ENCODE measurements around the gene ZFAND3. TPM values are rescaled to one million over a fixed set of nuclear protein-coding genes. Genes with fewer than 3 reads are reported as not detected.

The ZFAND3 gene
- total RNA-seq, 2 experiments from 2014 or later = 8.3 to 33.8 TPM

GRCh38 chr6:38149531-38149930 is 330.0 kb downstream of the ZFAND3 start:
- POLR2A ChIA-PET = interaction anchor here (0.7 kb wide), 1 partner anchor 484 kb away, joined by 4 read pairs; no protein-coding TSS in a partner anchor
- intact Hi-C loops (cut with micrococcal nuclease; ENCODE audit: unreplicated experiment) = no loop called here
- CTCF ChIA-PET (ENCODE audit: unreplicated experiment) = no interaction called here
- BruUV-seq (replicated peaks) = no TSS peak
- H3K4me2 ChIP-seq (ENCODE audit: low read length) = no peak overlapping the region
- no peaks in the 10 kb centered on the region for H3K36me3 ChIP-seq (ENCODE audit: insufficient read depth, low read length)
- no peak for DNase-seq (ENCODE audit: low spot score)
- no peak overlapping the region for H3K4me3 ChIP-seq (ENCODE audit: low read depth, low read length, poor library complexity, severe bottlenecking)
- no peaks in the 10 kb centered on the region; the same call in 1 of the 2 replicates for H4K20me1 ChIP-seq (ENCODE audit: insufficient read depth, low read length)
- H3K9me3 ChIP-seq (ENCODE audit: low read length) = no peaks in the 10 kb centered on the region
- H2AFZ ChIP-seq (ENCODE audit: low read length) = no peak overlapping the region
- TF ChIP-seq EZH2phosphoT487 (IDR thresholded peaks at IDR 0.05; ENCODE audit: borderline replicate concordance, low read depth, low read length) = no peak
- H3K79me2 ChIP-seq (ENCODE audit: insufficient read depth, low read depth, low read length) = no peaks in the 10 kb centered on the region
- H3K9me2 ChIP-seq (ENCODE audit: insufficient read depth, low read length) = no peaks in the 10 kb centered on the region
- H3K4me1 ChIP-seq (ENCODE audit: insufficient read depth, low read length, poor library complexity, severe bottlenecking) = peaks cover 6% of the 10 kb centered on the region
- no peak overlapping the region for H3K27ac ChIP-seq (ENCODE audit: low read depth, low read length, poor library complexity, severe bottlenecking)

DNA sequence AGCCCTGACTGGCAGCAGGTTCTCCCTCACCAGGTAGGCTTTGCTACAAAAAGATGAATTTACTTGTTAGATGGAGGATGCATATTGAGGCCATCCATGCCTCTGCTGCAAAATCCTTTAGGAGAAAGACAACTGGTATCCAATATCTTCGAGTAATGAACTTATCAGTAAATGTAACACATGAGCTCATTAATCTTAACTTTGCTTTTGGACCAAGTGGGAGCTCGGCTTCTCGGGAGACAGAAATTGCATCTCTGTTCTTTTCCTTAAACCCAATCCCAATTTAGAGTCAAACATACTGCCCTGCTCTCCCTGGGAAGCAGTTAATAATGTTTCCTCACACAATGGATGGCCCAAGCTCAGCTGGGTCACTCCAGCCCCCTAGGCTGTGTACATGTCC is 330.5 kb downstream of the ZFAND3 start:
- Histone ChIP-seq H3K4me3 (ENCODE audit: low read depth, low read length, poor library complexity, severe bottlenecking) (no peak overlapping the region), H3K9me3 (ENCODE audit: low read length) (no peaks in the 10 kb centered on the region), H2AFZ (ENCODE audit: low read length) (no peak overlapping the region), H3K36me3 (ENCODE audit: insufficient read depth, low read length) (no peaks in the 10 kb centered on the region), H3K4me1 (ENCODE audit: insufficient read depth, low read length, poor library complexity, severe bottlenecking) (peaks cover 6% of the 10 kb centered on the region), H3K4me2 (ENCODE audit: low read length) (no peak overlapping the region), H3K27ac (ENCODE audit: low read depth, low read length, poor library complexity, severe bottlenecking) (no peak overlapping the region), H4K20me1 (ENCODE audit: insufficient read depth, low read length) (no peaks in the 10 kb centered on the region; the same call in 1 of the 2 replicates), H3K79me2 (ENCODE audit: insufficient read depth, low read depth, low read length) (no peaks in the 10 kb centered on the region), H3K9me2 (ENCODE audit: insufficient read depth, low read length) (no peaks in the 10 kb centered on the region)
- intact Hi-C loops (cut with micrococcal nuclease; ENCODE audit: unreplicated experiment) = no loop called here
- ChIA-PET POLR2A (no interaction called here), CTCF (ENCODE audit: unreplicated experiment) (interaction anchor here (0.5 kb wide), 1 partner anchor 34 kb away, joined by 6 read pairs; no protein-coding TSS in a partner anchor)
- DNase-seq (ENCODE audit: low spot score) = no peak
- no TSS peak for BruUV-seq (replicated peaks)
- TF ChIP-seq, protein P1, sequence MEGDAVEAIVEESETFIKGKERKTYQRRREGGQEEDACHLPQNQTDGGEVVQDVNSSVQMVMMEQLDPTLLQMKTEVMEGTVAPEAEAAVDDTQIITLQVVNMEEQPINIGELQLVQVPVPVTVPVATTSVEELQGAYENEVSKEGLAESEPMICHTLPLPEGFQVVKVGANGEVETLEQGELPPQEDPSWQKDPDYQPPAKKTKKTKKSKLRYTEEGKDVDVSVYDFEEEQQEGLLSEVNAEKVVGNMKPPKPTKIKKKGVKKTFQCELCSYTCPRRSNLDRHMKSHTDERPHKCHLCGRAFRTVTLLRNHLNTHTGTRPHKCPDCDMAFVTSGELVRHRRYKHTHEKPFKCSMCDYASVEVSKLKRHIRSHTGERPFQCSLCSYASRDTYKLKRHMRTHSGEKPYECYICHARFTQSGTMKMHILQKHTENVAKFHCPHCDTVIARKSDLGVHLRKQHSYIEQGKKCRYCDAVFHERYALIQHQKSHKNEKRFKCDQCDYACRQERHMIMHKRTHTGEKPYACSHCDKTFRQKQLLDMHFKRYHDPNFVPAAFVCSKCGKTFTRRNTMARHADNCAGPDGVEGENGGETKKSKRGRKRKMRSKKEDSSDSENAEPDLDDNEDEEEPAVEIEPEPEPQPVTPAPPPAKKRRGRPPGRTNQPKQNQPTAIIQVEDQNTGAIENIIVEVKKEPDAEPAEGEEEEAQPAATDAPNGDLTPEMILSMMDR (conservative IDR thresholded peaks at IDR 0.05; ENCODE audit: low read length) = no peak
- TF ChIP-seq EZH2phosphoT487 (IDR thresholded peaks at IDR 0.05; ENCODE audit: borderline replicate concordance, low read depth, low read length) = no peak

DNA sequence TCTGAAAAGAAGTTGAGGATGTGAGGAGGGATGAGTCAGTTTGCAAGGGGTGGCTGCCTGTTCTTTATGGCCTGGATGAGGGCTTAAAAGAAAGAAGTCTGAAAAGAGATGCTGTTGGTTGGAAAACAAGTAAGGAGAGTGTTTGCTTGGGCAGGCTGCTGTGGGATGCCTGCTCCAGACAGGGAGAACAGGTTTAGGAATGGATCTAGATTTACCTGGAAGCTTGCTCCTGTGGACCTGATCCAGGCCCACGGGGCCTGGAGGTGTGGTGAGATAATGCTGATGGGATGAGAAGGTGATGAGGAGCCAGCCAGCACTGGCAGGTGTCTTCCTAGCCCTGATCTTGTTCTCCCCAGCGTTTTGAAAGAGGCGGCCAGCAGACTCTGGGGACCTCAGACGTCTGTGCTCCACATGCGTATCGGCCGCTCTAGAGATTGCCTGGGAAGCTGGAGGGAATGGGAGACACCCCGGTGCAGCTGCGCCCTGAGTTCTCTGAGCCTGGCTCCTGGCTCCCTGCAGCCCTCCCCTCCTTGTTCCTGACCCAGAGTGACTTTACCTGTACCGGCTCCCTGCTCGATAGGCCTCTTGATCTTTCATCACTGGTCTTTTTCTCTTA is 331.3 kb downstream of the ZFAND3 start:
- TF ChIP-seq EZH2phosphoT487 (IDR thresholded peaks at IDR 0.05; ENCODE audit: borderline replicate concordance, low read depth, low read length) = no peak
- TF ChIP-seq, protein P1 (conservative IDR thresholded peaks at IDR 0.05; ENCODE audit: low read length) = no peak
- Histone ChIP-seq H2AFZ (ENCODE audit: low read length) (no peak overlapping the region), H3K79me2 (ENCODE audit: insufficient read depth, low read depth, low read length) (no peaks in the 10 kb centered on the region), H3K4me1 (ENCODE audit: insufficient read depth, low read length, poor library complexity, severe bottlenecking) (peaks cover 6% of the 10 kb centered on the region), H3K4me3 (ENCODE audit: low read depth, low read length, poor library complexity, severe bottlenecking) (no peak overlapping the region), H3K36me3 (ENCODE audit: insufficient read depth, low read length) (no peaks in the 10 kb centered on the region), H3K27ac (ENCODE audit: low read depth, low read length, poor library complexity, severe bottlenecking) (no peak overlapping the region), H3K4me2 (ENCODE audit: low read length) (no peak overlapping the region), H3K9me2 (ENCODE audit: insufficient read depth, low read length) (no peaks in the 10 kb centered on the region), H3K9me3 (ENCODE audit: low read length) (no peaks in the 10 kb centered on the region), H4K20me1 (ENCODE audit: insufficient read depth, low read length) (no peaks in the 10 kb centered on the region; the same call in 1 of the 2 replicates)
- no peak for DNase-seq (ENCODE audit: low spot score)
- ChIA-PET POLR2A (no interaction called here), CTCF (ENCODE audit: unreplicated experiment) (interaction anchor here (0.5 kb wide), 1 partner anchor 35 kb away, joined by 6 read pairs; no protein-coding TSS in a partner anchor)
- intact Hi-C loops (cut with micrococcal nuclease; ENCODE audit: unreplicated experiment) = no loop called here
- BruUV-seq (replicated peaks) = no TSS peak

Data from OCI-LY7 (cell line).